GM21619 (cell line): ENCODE measurements around the gene ATP1A1.
A peak's percentile ranks its signal among the peaks of the same experiment; 100 is the strongest.

Experiments
- ATAC-seq: cut with Tn5 transposase; IDR thresholded peaks from one replicate; pipeline ENCODE4 v1.9.1; 2021; ENCODE audit not compliant: unreplicated experiment

ATP1A1 gene

GRCh38 chr1:116343019-116343418 lies 30.0 kb upstream of the ATP1A1 start:
- ATAC-seq = no peak

DNA sequence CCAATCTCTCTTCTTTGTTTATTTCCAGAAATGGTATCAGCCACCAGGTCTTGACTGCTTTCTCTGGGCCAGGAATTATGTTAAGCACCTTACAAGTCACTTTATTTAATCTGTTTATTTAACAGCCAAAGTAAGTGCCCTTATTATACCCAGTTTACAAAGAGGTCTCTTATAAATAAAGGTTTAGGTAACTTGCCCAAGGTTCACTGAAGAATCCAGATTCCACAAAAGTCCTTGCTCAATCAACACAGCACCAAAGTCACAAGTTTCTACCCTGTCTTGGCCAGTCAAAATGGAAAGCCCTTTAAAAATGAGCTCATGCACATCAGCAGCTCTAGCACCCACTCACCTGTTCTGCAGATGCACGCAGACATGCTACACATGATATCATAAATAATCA lies 28.0 kb upstream of the ATP1A1 start:
- ATAC-seq = no peak

DNA sequence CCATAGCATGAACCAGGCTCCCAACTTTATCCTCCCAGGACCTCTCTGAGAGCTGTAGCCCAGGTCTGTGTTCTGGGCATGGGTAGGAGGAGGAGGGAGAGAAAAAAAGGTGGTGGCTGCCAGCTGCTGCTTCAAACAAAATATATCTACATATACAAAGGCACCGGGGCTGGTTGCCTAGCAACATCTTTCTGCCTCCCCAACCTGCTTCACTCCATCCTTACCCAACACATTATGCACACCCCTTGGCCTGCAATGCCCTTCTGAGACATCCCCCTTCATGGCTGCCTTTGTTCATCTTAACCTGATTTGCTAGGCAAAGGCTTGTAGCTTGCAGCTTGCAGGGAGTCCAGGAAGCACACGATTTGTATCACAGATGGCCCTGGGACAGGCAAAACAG lies 27.2 kb upstream of the ATP1A1 start:
- no peak for ATAC-seq

DNA sequence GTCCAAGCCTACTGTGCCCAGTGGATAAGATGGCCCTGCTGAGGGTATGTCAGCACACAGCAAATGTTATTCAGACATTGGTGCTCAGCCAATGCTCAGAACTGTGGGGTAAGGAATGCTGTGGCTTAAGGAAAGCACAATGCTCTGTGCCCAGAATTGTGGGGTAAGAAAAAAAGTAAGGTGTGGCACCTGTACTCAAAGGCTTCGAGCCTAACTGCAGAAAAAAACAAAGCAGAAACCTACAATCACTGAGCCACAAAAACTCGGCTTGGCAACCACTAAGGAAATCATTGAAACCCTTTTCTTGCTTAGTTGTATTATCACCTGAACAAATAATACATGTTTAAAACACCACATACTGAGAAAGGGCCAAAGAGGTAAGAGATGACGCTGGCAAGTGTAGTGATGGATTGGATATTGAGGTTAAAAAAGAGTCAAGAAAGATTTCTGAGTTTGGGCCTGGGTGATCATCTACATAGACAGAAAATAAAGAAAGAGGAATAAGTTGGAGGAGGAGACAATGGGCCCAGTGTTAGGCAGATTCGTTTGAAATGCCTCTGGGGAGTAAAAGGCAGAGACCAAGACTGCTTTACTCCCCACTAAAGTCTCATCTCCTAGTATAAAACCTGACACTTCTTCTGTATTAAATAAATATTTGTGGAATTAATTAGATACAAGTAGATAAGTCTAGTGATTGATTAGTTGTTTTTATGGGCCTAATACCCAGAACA lies 25.9 kb upstream of the ATP1A1 start:
- no peak for ATAC-seq

- no peak for ATAC-seq
Measured at GRCh38 chr1:116347696-116348095, 25.3 kb upstream of the ATP1A1 start.

- ATAC-seq = no peak
Measured at GRCh38 chr1:116350097-116350645, 22.9 kb upstream of the ATP1A1 start.

GRCh38 chr1:116351914-116352313 lies 21.1 kb upstream of the ATP1A1 start:
- ATAC-seq = no peak

DNA sequence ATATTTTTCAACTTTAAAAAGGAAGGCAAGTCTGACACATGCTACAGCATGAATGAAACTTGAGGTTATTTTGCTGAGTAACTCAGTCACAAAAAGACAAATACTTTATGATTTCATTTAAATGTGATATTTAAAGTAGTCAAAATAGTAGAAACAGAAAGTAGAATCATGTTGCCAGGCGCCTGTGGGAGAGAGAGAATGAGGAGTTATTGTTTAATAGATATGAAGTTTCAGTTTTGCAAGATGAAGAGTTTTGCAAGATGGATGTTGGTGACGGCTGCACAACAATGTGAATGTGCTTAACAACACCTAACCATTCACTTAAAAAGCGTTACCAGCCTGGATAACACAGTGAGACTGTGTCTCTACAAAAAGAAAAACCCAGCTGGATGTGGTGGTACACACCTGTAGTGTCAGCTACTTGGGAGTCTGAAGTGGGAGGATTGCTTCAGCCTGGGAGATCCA lies 20.7 kb upstream of the ATP1A1 start:
- ATAC-seq = peak; percentile 85

GRCh38 chr1:116353155-116353554 lies 19.9 kb upstream of the ATP1A1 start:
- ATAC-seq = no peak

GRCh38 chr1:116356067-116356466 lies 17.0 kb upstream of the ATP1A1 start:
- no peak for ATAC-seq

DNA sequence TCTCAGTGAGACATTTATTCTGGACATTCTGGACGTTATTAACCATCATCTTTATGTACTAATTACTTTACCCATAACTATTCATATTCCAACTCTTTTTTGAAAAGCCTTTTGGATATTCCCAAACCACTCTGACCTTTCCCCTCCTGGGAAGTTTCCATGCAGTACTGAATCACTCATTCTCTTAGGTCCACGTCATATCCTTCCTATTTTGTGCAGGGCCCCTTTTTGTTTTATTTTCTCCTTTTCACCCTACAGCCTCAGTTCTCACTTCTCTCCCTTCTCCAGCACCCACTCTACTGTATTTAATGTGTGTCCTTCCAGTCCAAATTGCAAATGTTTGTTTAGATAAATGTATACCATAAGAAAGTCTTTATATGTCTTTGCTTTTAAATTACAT lies 16.4 kb upstream of the ATP1A1 start:
- no peak for ATAC-seq

DNA sequence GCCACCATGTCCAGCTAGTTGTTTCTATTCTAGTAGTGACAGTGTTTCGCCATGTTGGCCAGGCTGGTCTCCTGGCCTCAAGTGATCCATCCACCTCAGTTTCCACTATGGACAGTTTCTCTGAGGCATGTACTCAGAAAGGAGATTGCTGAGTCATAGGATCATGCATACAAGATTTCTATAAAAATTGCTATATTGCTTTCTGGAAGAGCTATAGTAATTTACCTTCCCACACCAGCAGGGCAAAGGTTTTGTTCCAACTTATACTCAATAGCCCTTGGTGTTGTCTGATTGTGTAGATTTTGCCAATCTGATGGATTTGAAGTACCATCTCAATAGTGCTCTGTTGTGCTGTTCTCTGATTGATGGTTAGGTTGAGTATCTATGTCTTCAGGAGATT lies 15.6 kb upstream of the ATP1A1 start:
- no peak for ATAC-seq

DNA sequence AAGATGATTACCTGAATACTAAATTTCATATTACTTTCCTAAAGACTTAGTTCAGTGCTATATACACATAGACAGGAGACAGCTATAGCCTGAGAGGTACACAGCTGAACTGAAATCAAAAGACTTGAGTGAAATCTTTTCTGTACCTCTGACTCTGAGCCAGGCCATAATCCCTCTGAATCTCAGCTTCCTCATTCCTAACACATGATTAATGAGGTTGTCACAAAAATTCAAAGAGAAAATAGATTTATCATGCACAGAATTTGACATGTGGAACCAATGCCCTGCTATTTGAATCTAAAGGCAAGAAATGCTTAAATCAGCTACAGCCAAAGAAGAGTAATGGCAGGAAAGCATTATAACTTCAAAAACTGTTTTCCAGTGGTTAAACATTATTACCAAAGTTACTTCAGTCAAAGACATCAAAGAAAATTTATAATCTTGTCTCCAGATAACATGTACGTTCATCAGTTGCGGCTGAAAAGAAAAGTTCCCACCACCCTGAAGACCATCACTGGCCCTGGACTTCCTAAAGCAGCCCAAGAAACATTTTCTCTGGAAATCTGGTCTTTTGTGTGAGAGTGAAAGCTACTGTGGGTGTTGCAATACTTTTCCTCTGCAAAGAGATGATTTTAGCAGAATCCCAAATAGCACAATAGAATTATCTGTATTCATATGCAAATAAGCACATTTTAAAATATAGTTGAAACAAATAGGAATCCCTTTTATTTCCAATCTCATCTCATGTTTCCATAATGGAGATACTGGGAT lies 13.8 kb upstream of the ATP1A1 start:
- ATAC-seq = no peak

DNA sequence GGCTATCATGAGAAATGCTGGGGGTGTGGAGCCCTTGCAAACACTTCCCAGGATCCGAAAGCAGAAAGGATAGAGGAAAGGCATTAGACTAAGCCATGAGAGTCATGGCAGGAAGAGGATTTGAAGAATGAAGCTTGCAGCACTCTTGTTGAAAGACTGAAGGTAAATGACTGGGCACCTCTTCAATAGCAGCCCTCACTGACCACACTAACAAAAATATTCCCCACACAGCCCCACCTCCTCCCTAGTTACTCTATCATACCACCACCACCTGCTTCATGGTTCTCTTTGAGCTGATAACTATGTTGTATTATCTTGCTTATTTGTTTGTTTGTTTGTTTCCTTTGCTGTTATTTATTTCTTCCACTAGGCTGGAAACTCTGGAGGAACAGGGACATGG lies 13.2 kb upstream of the ATP1A1 start:
- ATAC-seq = no peak

- ATAC-seq = no peak
Measured at GRCh38 chr1:116360429-116361173, 12.4 kb upstream of the ATP1A1 start.

GRCh38 chr1:116361648-116362047 lies 11.4 kb upstream of the ATP1A1 start:
- no peak for ATAC-seq

DNA sequence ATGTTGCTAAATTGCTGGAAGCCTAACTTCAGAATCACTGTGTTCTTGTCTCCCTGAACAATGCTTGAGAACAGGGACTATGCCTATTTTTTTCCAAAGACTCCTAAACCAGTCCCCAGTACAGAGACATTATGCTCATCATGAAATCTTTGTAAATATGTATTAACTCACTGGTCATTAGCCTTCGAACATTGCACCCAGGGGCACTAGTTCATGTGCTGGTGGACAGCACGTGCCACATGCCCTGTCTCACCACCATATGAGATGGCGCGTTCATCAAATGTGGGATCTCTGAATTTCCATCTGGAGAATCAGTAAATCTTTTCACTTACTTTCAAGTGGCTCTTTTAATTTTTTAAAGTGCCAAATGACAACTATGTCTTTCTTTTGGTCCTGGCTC lies 11.0 kb upstream of the ATP1A1 start:
- no peak for ATAC-seq

GRCh38 chr1:116365353-116365780 lies 7.7 kb upstream of the ATP1A1 start:
- no peak for ATAC-seq

- no peak for ATAC-seq
Measured at GRCh38 chr1:116365857-116366256, 7.2 kb upstream of the ATP1A1 start.

DNA sequence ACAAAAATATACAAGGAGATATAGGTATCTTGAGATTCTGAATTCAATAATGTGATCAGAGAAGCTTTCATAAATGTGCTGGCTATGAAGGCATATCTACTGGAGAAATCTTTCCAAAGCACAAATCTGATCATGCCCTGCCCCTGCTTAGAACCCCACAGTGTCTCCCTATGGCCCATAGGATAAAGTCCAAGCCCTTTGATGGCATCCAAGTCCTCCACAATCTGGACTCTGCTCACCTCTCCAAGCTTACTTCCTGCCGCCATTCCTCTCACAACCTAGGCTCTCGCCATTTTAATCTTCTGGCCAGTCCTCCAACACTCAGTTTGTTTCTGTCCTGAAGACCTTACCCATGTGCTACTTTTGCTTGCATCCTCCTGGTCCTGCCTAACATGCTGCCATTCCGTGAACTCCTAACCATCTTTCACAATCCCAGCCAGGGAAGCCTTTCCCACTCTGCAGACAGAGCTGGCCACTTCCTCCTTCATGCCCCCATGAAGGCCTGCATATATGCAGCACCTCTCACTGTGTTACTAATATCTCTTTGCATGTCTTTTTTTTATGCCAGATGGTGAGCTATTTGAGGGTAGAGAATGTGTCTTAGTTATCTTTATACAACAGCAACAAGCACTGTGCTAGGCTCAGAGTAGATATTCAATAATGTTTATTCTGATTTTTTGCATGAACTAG lies 5.6 kb upstream of the ATP1A1 start:
- ATAC-seq = no peak

- no peak for ATAC-seq
Measured at GRCh38 chr1:116368241-116368640, 4.8 kb upstream of the ATP1A1 start.
